ENCODE data around the gene MRPL57. TPM values are rescaled to one million over a fixed set of nuclear protein-coding genes. Genes with fewer than 3 reads are reported as not detected.

The MRPL57 gene
- total and polyA plus RNA-seq, 2 of the 8 experiments (the other 6 are each of a cell fraction or from before 2014, with no cell fraction given): 29.9 to 34.1 TPM

DNA sequence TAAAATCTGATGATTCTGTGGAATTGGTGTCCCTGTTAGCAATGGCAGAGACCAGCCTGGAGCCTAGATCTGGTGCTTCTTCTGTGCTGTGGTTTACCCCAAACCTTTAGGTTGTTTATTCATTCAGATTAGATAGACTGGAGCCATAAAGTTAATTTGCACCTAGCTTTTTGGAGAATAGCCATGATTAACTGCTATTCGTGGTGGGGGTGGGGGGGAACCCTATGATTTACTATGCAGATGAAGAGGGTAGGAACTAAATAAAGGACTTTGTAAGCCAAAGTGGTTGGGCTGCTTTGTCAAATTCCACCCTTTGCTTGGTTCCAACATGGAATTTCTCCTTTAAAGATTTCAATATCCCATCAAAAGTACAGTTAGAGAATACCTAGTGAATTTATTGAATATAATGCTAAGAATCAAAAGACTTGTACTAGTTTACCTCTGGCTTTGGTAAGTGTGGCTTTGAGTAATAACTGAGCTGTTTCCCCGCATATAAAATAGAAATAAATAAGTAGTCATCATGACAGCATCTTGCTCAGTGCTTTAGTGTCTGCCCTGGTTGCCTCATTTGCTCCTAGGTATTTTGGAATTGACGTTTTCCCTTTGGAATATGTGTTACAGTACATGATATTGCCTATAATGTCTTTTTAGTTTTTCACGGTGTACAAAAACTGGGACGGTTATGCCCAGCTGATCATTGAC, 27.8 kb upstream of the MRPL57 start (continued):
- TF ChIP-seq RFX5 (IDR thresholded peaks at IDR 0.05; ENCODE audit: borderline replicate concordance, low read depth, low read length) (no peak), RAD21 (IDR thresholded peaks at IDR 0.05 in 1 of 2, conservative IDR thresholded peaks at IDR 0.05 in 1 of 2; ENCODE audit: low read depth in 2 of 2, low read length in 2 of 2) (no peak), EGR1 (IDR thresholded peaks at IDR 0.05; ENCODE audit: borderline replicate concordance, low read depth, low read length) (no peak), FOSL1 (IDR thresholded peaks at IDR 0.05; ENCODE audit: insufficient read depth, low read depth, low read length) (no peak)

Measured in H1 (cell line).